SK-N-SH (cell line): Measurements from ENCODE around the gene HOPX. TPM values are rescaled to one million over a fixed set of nuclear protein-coding genes. Genes with fewer than 3 reads are reported as not detected.
"Not testable (repeated sequence)": the region's sequence is repeated elsewhere in the genome, so short reads cannot be mapped to it uniquely, and the experiment has no call there.

ENCODE experiments used
- CTCF ChIA-PET: fragments of 300-600, 350-600 bp; formaldehyde crosslinking; extraction: SDS; loops from one replicate; lab custom pipeline; 2021; lab: Yijun Ruan, JAX
- POLR2A ChIA-PET: fragments of 350-600 bp; sonication (Branson Sonifier 250); formaldehyde crosslinking; extraction: SDS; loops from one replicate; lab custom pipeline; 2020; ENCODE audit warnings: antibody characterized with exemption, inconsistent platforms; lab: Yijun Ruan, JAX
- DNase-seq: peaks from one replicate; pipeline ENCODE4 v3.0.0; 2012
- H2AFZ ChIP-seq: fragments of 200-600 bp; sonication (generic); 2 replicates; pipeline ENCODE4 v1.8.1; 2016; ENCODE audit warnings: antibody characterized with exemption, mild to moderate bottlenecking, low read depth
- H3F3A ChIP-seq: fragments of 200-600 bp; sonication (generic); replicated peaks from 2 replicates; pipeline ENCODE3; 2016; ENCODE audit warnings: antibody characterized with exemption, mild to moderate bottlenecking; ENCODE audit not compliant: insufficient read depth
- H3K27ac ChIP-seq, 2 experiments: fragments of 200-500 bp in 1 of 2; fragments of 200-600 bp in 1 of 2; sonication (Bioruptor generic) in 1 of 2; sonication (generic), shearing (Covaris generic) in 1 of 2; 2 replicates each; pipeline versions ENCODE4 v1.5.1 to v1.6.1; 2014 to 2016; ENCODE audit warnings: low read depth in 2 of 2, inconsistent platforms in 1 of 2, low read length in 1 of 2, mild to moderate bottlenecking in 1 of 2, mixed read lengths in 1 of 2
- H3K27me3 ChIP-seq: fragments of 200-600 bp; sonication (generic), shearing (Covaris generic); 2 replicates; pipeline ENCODE4 v1.6.1; 2016; ENCODE audit warnings: mixed run types; ENCODE audit not compliant: insufficient read depth
- H3K36me3 ChIP-seq, 2 experiments: fragments of 200-500 bp in 1 of 2; fragments of 200-600 bp in 1 of 2; sonication (Bioruptor generic) in 1 of 2; sonication (generic) in 1 of 2; replicated peaks in 1 of 2; 2 replicates each; pipeline versions ENCODE3 to v1.5.1; 2014 to 2016; ENCODE audit warnings: low read length in 1 of 2, mild to moderate bottlenecking in 1 of 2; ENCODE audit not compliant: insufficient read depth in 2 of 2, control insufficient read depth in 1 of 2
- H3K4me1 ChIP-seq, 2 experiments: fragments of 200-500 bp in 1 of 2; fragments of 200-600 bp in 1 of 2; sonication (Bioruptor generic) in 1 of 2; sonication (generic), shearing (Covaris generic) in 1 of 2; 2 replicates each; pipeline versions ENCODE4 v1.5.1 to v1.6.1; 2014 to 2016; ENCODE audit warnings: low read depth in 1 of 2, low read length in 1 of 2, mixed run types in 1 of 2; ENCODE audit not compliant: insufficient read depth in 2 of 2, control insufficient read depth in 1 of 2
- H3K4me2 ChIP-seq: fragments of 200-600 bp; sonication (generic), shearing (Covaris generic); 2 replicates; pipeline ENCODE4 v1.6.1; 2017; ENCODE audit warnings: mixed run types
- H3K4me3 ChIP-seq, 2 experiments: fragments of 200-500 bp in 1 of 2; fragments of 200-600 bp in 1 of 2; sonication (Bioruptor generic) in 1 of 2; sonication (generic), shearing (Covaris generic) in 1 of 2; 2 replicates each; pipeline versions ENCODE4 v1.5.1 to v1.8.1; 2014 to 2016; ENCODE audit warnings: low read depth in 2 of 2, inconsistent platforms in 1 of 2, low read length in 1 of 2, mild to moderate bottlenecking in 1 of 2, mixed read lengths in 1 of 2, moderate library complexity in 1 of 2
- H3K79me2 ChIP-seq: fragments of 200-600 bp; sonication (generic); 2 replicates; pipeline ENCODE4 v1.8.1; 2017; ENCODE audit warnings: mild to moderate bottlenecking; ENCODE audit not compliant: insufficient read depth
- H3K9ac ChIP-seq: fragments of 200-600 bp; sonication (generic); 2 replicates; pipeline ENCODE4 v1.6.1; 2017; ENCODE audit warnings: mixed run types
- H3K9me2 ChIP-seq: fragments of 200-600 bp; sonication (generic); 2 replicates; pipeline ENCODE4 v1.6.1; 2017; ENCODE audit warnings: mixed run types
- H3K9me3 ChIP-seq: fragments of 200-600 bp; sonication (generic); 2 replicates; pipeline ENCODE4 v1.6.1; 2017; ENCODE audit warnings: mixed run types, mild to moderate bottlenecking, moderate library complexity
- H4K20me1 ChIP-seq: fragments of 200-600 bp; sonication (generic); 2 replicates; pipeline ENCODE4 v1.6.1; 2017; ENCODE audit warnings: mild to moderate bottlenecking, mixed run types; ENCODE audit not compliant: insufficient read depth
- CHD2 ChIP-seq: fragments of 150-350 bp; IDR thresholded peaks from 2 replicates; pipeline ENCODE4 v1.6.1; 2018; ENCODE audit warnings: low read length; ENCODE audit not compliant: partially characterized antibody
- ELF1 ChIP-seq: IDR thresholded peaks from 2 replicates; pipeline ENCODE4 v1.4.0; 2012
- FOSL2 ChIP-seq: IDR thresholded peaks from 2 replicates; pipeline ENCODE4 v1.4.0; 2012; ENCODE audit warnings: low read depth, mild to moderate bottlenecking, moderate library complexity, borderline replicate concordance
- FOXM1 ChIP-seq: IDR thresholded peaks from 2 replicates; pipeline ENCODE4 v1.4.0; 2012; ENCODE audit warnings: low read depth, mild to moderate bottlenecking
- NRF1 ChIP-seq: IDR thresholded peaks from 2 replicates; pipeline ENCODE4 v1.6.1; 2012; ENCODE audit warnings: low read depth, mild to moderate bottlenecking, low read length
- RCOR1 ChIP-seq: fragments of 150-350 bp; IDR thresholded peaks from 2 replicates; pipeline ENCODE4 v1.6.1; 2017; ENCODE audit warnings: antibody characterized with exemption, low read length
- RXRA ChIP-seq: IDR thresholded peaks from 2 replicates; pipeline ENCODE4 v1.4.0; 2012; ENCODE audit warnings: low read depth, mild to moderate bottlenecking, borderline replicate concordance
- SIN3A ChIP-seq: IDR thresholded peaks from 2 replicates; pipeline ENCODE4 v1.6.1; 2012; ENCODE audit warnings: low read depth, mild to moderate bottlenecking, low read length, moderate library complexity, borderline replicate concordance
- SMC3 ChIP-seq: IDR thresholded peaks from 2 replicates; pipeline ENCODE4 v1.6.1; 2012; ENCODE audit warnings: low read depth, low read length, improper control_type of control experiment
- TCF12 ChIP-seq: IDR thresholded peaks from 2 replicates; pipeline ENCODE4 v1.4.0; 2012
- WGBS: methylation state at CpG from one replicate; pipeline ENCODE4 v1.1.6; 2017; ENCODE audit warnings: low lambda C conversion rate; 5-methylcytosine and 5-hydroxymethylcytosine counted together
- polyA plus RNA-seq, 3 experiments: library from polyadenylated mRNA; depleted of rRNA; stranded (reverse); fragments of >200 nt; gene quantifications; 2 replicates each; pipeline ENCODE4 v1.2.3, GENCODE V29; 2012
- TF ChIP-seq, protein P1 (sequence below): IDR thresholded peaks from 2 replicates; pipeline ENCODE4 v1.4.0; 2012; ENCODE audit warnings: low read depth, borderline replicate concordance
- TF ChIP-seq, protein P2 (sequence below): IDR thresholded peaks from 2 replicates; pipeline ENCODE4; 2012
- TF ChIP-seq, protein P3 (sequence below): fragments of 150-350 bp; IDR thresholded peaks from 2 replicates; pipeline ENCODE4 v1.6.1; 2016; ENCODE audit warnings: mild to moderate bottlenecking, low read depth, low read length

Gene HOPX
- polyA plus RNA-seq, 1 of the 3 experiments (the other 2 are of a cell fraction) = 0.05 TPM

DNA sequence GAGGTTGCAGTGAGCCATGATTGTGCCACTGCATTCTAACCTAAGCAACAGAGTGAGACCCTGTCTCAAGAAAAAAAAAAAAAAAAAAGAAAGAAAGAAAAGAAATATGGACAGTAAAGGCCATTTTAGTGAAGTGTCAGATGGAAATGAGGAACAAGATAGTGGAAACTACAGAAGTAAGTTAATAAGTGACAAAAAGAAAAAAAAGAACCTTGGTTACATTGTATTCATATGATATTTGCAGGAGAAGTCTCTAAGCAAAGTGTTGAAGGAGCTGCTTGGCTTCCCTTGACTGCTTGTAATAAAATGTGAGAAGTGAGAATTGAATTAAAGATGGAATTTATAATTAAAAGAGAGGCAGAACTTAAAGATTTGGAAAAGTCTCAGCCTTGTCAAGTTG is 73.2 kb downstream of the HOPX start (continued):
- no peak for TF ChIP-seq RCOR1
- TF ChIP-seq FOSL2 = no peak
- TF ChIP-seq FOXM1 = no peak
- TF ChIP-seq CHD2 = no peak
- TF ChIP-seq, all 33 proteins: peak for 0

DNA sequence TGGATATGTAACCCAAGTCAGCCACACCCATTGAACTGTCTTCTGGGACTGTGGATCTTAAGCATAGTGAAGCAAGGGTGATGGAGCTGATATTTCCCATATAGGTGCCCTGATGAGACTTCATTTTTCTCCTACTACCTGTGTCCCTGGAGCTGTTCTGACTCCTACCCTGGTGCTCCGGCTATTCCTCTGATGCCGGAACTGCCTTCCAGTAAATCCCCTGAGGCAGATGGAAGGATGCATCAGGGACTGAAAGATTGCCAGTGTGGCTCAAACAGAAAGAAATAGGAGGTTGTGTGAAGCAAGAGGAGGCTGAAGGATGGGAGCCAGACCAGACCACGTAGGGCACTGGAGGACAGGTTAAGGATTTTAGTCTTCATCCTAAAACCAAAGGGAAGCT is 74.7 kb downstream of the HOPX start:
- CTCF ChIA-PET = interaction anchor here (0.8 kb wide), 1 partner anchor 31 kb away, joined by 3 read pairs; no protein-coding TSS in a partner anchor
- TF ChIP-seq TCF12 (no peak), FOSL2 (no peak), SIN3A (no peak), ELF1 (no peak), RXRA (no peak), SMC3 (no peak), NRF1 (no peak)
- TF ChIP-seq, protein P1, sequence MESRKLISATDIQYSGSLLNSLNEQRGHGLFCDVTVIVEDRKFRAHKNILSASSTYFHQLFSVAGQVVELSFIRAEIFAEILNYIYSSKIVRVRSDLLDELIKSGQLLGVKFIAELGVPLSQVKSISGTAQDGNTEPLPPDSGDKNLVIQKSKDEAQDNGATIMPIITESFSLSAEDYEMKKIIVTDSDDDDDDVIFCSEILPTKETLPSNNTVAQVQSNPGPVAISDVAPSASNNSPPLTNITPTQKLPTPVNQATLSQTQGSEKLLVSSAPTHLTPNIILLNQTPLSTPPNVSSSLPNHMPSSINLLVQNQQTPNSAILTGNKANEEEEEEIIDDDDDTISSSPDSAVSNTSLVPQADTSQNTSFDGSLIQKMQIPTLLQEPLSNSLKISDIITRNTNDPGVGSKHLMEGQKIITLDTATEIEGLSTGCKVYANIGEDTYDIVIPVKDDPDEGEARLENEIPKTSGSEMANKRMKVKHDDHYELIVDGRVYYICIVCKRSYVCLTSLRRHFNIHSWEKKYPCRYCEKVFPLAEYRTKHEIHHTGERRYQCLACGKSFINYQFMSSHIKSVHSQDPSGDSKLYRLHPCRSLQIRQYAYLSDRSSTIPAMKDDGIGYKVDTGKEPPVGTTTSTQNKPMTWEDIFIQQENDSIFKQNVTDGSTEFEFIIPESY = no peak
- TF ChIP-seq, protein P2, sequence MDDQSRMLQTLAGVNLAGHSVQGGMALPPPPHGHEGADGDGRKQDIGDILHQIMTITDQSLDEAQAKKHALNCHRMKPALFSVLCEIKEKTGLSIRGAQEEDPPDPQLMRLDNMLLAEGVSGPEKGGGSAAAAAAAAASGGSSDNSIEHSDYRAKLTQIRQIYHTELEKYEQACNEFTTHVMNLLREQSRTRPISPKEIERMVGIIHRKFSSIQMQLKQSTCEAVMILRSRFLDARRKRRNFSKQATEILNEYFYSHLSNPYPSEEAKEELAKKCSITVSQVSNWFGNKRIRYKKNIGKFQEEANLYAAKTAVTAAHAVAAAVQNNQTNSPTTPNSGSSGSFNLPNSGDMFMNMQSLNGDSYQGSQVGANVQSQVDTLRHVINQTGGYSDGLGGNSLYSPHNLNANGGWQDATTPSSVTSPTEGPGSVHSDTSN = no peak
- TF ChIP-seq, protein P3, sequence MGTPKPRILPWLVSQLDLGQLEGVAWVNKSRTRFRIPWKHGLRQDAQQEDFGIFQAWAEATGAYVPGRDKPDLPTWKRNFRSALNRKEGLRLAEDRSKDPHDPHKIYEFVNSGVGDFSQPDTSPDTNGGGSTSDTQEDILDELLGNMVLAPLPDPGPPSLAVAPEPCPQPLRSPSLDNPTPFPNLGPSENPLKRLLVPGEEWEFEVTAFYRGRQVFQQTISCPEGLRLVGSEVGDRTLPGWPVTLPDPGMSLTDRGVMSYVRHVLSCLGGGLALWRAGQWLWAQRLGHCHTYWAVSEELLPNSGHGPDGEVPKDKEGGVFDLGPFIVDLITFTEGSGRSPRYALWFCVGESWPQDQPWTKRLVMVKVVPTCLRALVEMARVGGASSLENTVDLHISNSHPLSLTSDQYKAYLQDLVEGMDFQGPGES = no peak
- TF ChIP-seq, all 33 proteins: peak for 0
- Histone ChIP-seq H3K9me3 (no peaks in the 10 kb centered on the region), H3K79me2 (no peaks in the 10 kb centered on the region), H3K9ac (no peak overlapping the region), H3K4me2 (no peak overlapping the region), H3K4me3 (no peak overlapping the region), H2AFZ (no peak overlapping the region), H3K4me1 (no peaks in the 10 kb centered on the region), H3K27me3 (peaks cover 4% of the 10 kb centered on the region), H4K20me1 (no peaks in the 10 kb centered on the region), H3K36me3 (no peaks in the 10 kb centered on the region), H3F3A (no peaks in the 10 kb centered on the region), H3K9me2 (no peaks in the 10 kb centered on the region), H3K27ac (no peak overlapping the region)
- POLR2A ChIA-PET = no interaction called here
- DNase-seq = no peak
- 59% methylated on average over 3 of the region's 3 CpGs for WGBS

DNA sequence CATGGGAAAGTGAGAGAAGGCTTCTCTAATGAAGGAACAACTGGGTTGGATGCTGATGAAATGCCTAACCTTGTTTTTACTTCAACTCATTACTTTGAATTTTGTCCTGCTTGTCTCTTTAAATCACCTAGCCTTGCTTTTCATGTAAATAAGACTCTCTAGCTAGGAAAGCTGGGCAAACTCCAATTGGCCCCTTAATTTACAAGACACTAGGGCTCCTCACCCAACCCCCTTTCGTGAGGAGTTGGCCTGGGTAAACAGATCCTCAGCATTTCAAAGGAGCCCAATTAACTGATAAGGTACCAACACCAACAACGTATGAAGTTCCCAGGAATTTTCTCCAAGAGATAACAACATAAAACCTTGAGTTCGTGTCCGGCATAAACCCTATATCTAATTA is 75.6 kb downstream of the HOPX start:
- POLR2A ChIA-PET = not testable (repeated sequence)

More for the DNA sequence above, 75.6 kb downstream of the HOPX start:
- H3K9ac ChIP-seq, H4K20me1 ChIP-seq, H3K9me2 ChIP-seq, H3F3A ChIP-seq, H3K4me1 ChIP-seq, H3K27ac ChIP-seq, H3K27me3 ChIP-seq, H2AFZ ChIP-seq, H3K36me3 ChIP-seq, H3K9me3 ChIP-seq, H3K4me3 ChIP-seq, H3K79me2 ChIP-seq, CTCF ChIA-PET, H3K4me2 ChIP-seq, DNase-seq: not testable (repeated sequence)
- 50% methylated on average over 4 of the region's 4 CpGs for WGBS
